ENCODE data around the gene SOAT1.

GRCh38 chr1:179369751-179370341 lies 76.2 kb downstream of the SOAT1 start:
- TF ChIP-seq EZH2 (IDR thresholded peaks at IDR 0.05; ENCODE audit: insufficient read depth, low read length) = no peak
- TF ChIP-seq, protein P1, sequence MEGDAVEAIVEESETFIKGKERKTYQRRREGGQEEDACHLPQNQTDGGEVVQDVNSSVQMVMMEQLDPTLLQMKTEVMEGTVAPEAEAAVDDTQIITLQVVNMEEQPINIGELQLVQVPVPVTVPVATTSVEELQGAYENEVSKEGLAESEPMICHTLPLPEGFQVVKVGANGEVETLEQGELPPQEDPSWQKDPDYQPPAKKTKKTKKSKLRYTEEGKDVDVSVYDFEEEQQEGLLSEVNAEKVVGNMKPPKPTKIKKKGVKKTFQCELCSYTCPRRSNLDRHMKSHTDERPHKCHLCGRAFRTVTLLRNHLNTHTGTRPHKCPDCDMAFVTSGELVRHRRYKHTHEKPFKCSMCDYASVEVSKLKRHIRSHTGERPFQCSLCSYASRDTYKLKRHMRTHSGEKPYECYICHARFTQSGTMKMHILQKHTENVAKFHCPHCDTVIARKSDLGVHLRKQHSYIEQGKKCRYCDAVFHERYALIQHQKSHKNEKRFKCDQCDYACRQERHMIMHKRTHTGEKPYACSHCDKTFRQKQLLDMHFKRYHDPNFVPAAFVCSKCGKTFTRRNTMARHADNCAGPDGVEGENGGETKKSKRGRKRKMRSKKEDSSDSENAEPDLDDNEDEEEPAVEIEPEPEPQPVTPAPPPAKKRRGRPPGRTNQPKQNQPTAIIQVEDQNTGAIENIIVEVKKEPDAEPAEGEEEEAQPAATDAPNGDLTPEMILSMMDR (IDR thresholded peaks at IDR 0.05; ENCODE audit: insufficient read depth, low read depth, low read length) = peak; percentile 70
